Fibroblast of lung (primary cell): Measurements from ENCODE around the gene MTHFD2. TPM values are rescaled to one million over a fixed set of nuclear protein-coding genes. Genes with fewer than 3 reads are reported as not detected.
A peak's percentile ranks its signal among the peaks of the same experiment; 100 is the strongest.

Experiments
- DNase-seq, 2 donors: peaks; one replicate each; pipeline versions ENCODE4 v3.0.0 to v3.0.0-alpha.2; 2010; ENCODE audit warnings: low read depth in 2 of 2
- H2AFZ ChIP-seq: 2 replicates; pipeline ENCODE4 v1.5.1; 2012; ENCODE audit warnings: low read length, control low read depth, inconsistent platforms
- H3K27ac ChIP-seq: 2 replicates; pipeline ENCODE4 v1.5.1; 2011; ENCODE audit warnings: low read length, control low read depth; ENCODE audit not compliant: insufficient read depth
- H3K27me3 ChIP-seq: 2 replicates; pipeline ENCODE4 v1.5.1; 2011; ENCODE audit warnings: mild to moderate bottlenecking, low read length; ENCODE audit not compliant: control insufficient read depth, insufficient read depth
- H3K36me3 ChIP-seq: 2 replicates; pipeline ENCODE4 v1.5.1; 2011; ENCODE audit warnings: low read length; ENCODE audit not compliant: control insufficient read depth, insufficient read depth
- H3K4me1 ChIP-seq: 2 replicates; pipeline ENCODE4 v1.5.1; 2011; ENCODE audit warnings: low read length; ENCODE audit not compliant: control insufficient read depth, insufficient read depth; ENCODE audit errors: extremely low read depth
- H3K4me2 ChIP-seq: 2 replicates; pipeline ENCODE4 v1.5.1; 2011; ENCODE audit warnings: low read length, control low read depth; ENCODE audit not compliant: insufficient read depth; ENCODE audit errors: extremely low read depth
- H3K4me3 ChIP-seq, 4 experiments: fragments of 200-600 bp in 1 of 4; sonication (generic) in 1 of 4; replicated peaks in 1 of 4; 2 replicates each; pipeline ENCODE4 v1.5.1; 2011 to 2016; ENCODE audit warnings: low read length in 4 of 4, low read depth in 3 of 4, mild to moderate bottlenecking in 3 of 4, control low read depth in 2 of 4, inconsistent platforms in 1 of 4, mixed read lengths in 1 of 4; ENCODE audit not compliant: insufficient read depth in 1 of 4; ENCODE audit errors: control extremely low read depth in 1 of 4
- H3K79me2 ChIP-seq: 2 replicates; pipeline ENCODE4 v1.5.1; 2012; ENCODE audit warnings: mild to moderate bottlenecking, low read length, inconsistent platforms; ENCODE audit not compliant: control insufficient read depth, insufficient read depth
- H3K9ac ChIP-seq: 2 replicates; pipeline ENCODE4 v1.5.1; 2011; ENCODE audit warnings: mild to moderate bottlenecking, low read length, control low read depth; ENCODE audit not compliant: insufficient read depth
- H3K9me3 ChIP-seq: 2 replicates; pipeline ENCODE4 v1.5.1; 2012; ENCODE audit warnings: low read depth, low read length; ENCODE audit not compliant: control insufficient read depth, insufficient read depth
- H4K20me1 ChIP-seq: 2 replicates; pipeline ENCODE4 v1.5.1; 2011; ENCODE audit warnings: low read length; ENCODE audit not compliant: control insufficient read depth, insufficient read depth; ENCODE audit errors: extremely low read depth
- CTCF ChIP-seq, 2 donors: IDR thresholded peaks in 1 of 2; conservative IDR thresholded peaks in 1 of 2; 1 replicate in 1 of 2; 2 replicates in 1 of 2; pipeline ENCODE4 v1.5.1; 2011 to 2012; ENCODE audit warnings: low read length in 2 of 2, control low read depth in 1 of 2, inconsistent platforms in 1 of 2, low read depth in 1 of 2, mild to moderate bottlenecking in 1 of 2
- EZH2 ChIP-seq: IDR thresholded peaks from 2 replicates; pipeline ENCODE4 v1.5.1; 2012; ENCODE audit warnings: low read length, control low read depth, mild to moderate bottlenecking; ENCODE audit errors: missing control alignments
- polyA plus RNA-seq, 2 donors: library from polyadenylated mRNA; depleted of rRNA in 1 of 2; stranded (reverse) in 1 of 2; unstranded in 1 of 2; fragments of >200 nt; gene quantifications; 2 replicates each; pipeline ENCODE4 v1.2.1, GENCODE V29; 2011 to 2012; ENCODE audit warnings: missing spikeins in 1 of 2
- total RNA-seq: library from RNA; depleted of rRNA; stranded (reverse); fragments of >200 nt; gene quantifications from 2 replicates; pipeline ENCODE4 v1.2.1, GENCODE V29; 2014

MTHFD2 gene
- total and polyA plus RNA-seq, 2 donors (not counting 1 experiment from before 2014, with no cell fraction given): 95.4 to 334 TPM

- Histone ChIP-seq H4K20me1 (no peaks in the 10 kb centered on the region), H2AFZ (no peak overlapping the region), H3K36me3 (no peaks in the 10 kb centered on the region), H3K4me1 (peaks cover 3% of the 10 kb centered on the region), H3K9ac (no peak overlapping the region), H3K27ac (no peak overlapping the region), H3K79me2 (peaks cover 6% of the 10 kb centered on the region), H3K27me3 (no peaks in the 10 kb centered on the region), H3K4me3 (no peak overlapping the region), H3K9me3 (no peaks in the 10 kb centered on the region), H3K4me2 (no peak overlapping the region)
- TF ChIP-seq CTCF (conservative IDR thresholded peaks at IDR 0.05 in 1 of 2, IDR thresholded peaks at IDR 0.05 in 1 of 2; ENCODE audit: low read depth in 1 of 2, low read length in 2 of 2) (no peak), EZH2 (no peak)
- no peak for DNase-seq
Observed at GRCh38 chr2:74194799-74195198, 3.6 kb upstream of the MTHFD2 start.

- Histone ChIP-seq H3K4me2 (no peak overlapping the region), H2AFZ (no peak overlapping the region), H3K4me1 (peaks cover 7% of the 10 kb centered on the region), H3K27me3 (no peaks in the 10 kb centered on the region), H3K9me3 (no peaks in the 10 kb centered on the region), H3K9ac (no peak overlapping the region), H4K20me1 (no peaks in the 10 kb centered on the region), H3K4me3 (no peak overlapping the region), H3K79me2 (peaks cover 21% of the 10 kb centered on the region), H3K27ac (no peak overlapping the region), H3K36me3 (no peaks in the 10 kb centered on the region)
- TF ChIP-seq EZH2 (no peak), CTCF (conservative IDR thresholded peaks at IDR 0.05 in 1 of 2, IDR thresholded peaks at IDR 0.05 in 1 of 2; ENCODE audit: low read depth in 1 of 2, low read length in 2 of 2) (no peak)
- no peak for DNase-seq
Observed at GRCh38 chr2:74197049-74197448, 1.4 kb upstream of the MTHFD2 start.

GRCh38 chr2:74198023-74198460, 373 bp upstream of the MTHFD2 start:
- H3K27me3 ChIP-seq: no peaks in the 10 kb centered on the region
- no peak for DNase-seq
- no peaks in the 10 kb centered on the region for H4K20me1 ChIP-seq
- H3K4me1 ChIP-seq: peaks cover 7% of the 10 kb centered on the region
- peak overlapping the region; percentile 90 for H3K4me2 ChIP-seq
- H3K9me3 ChIP-seq: no peaks in the 10 kb centered on the region
- TF ChIP-seq EZH2 (no peak), CTCF (conservative IDR thresholded peaks at IDR 0.05 in 1 of 2, IDR thresholded peaks at IDR 0.05 in 1 of 2; ENCODE audit: low read depth in 1 of 2, low read length in 2 of 2) (no peak)
- H3K27ac ChIP-seq: peak overlapping the region; percentile 96
- peaks cover 29% of the 10 kb centered on the region for H3K79me2 ChIP-seq
- H3K4me3 ChIP-seq: peak overlapping the region; percentile 79 to 98 (median 86)
- H3K36me3 ChIP-seq: no peaks in the 10 kb centered on the region
- peak overlapping the region; percentile 97 for H3K9ac ChIP-seq
- H2AFZ ChIP-seq: peak overlapping the region; percentile 33
